Type B pancreatic cell (in vitro differentiated cells): ENCODE data around the gene DCAF4. TPM values are rescaled to one million over a fixed set of nuclear protein-coding genes. Genes with fewer than 3 reads are reported as not detected.

Source experiments
- DNase-seq: peaks from one replicate; pipeline ENCODE4 v3.0.0; 2021; ENCODE audit warnings: mixed read lengths; ENCODE audit not compliant: unreplicated experiment; ENCODE audit errors: extremely low spot score
- H3K27ac Mint-ChIP-seq: 2 replicates; pipeline ENCODE4 v1.8.0; 2021; ENCODE audit warnings: mild to moderate bottlenecking, mixed read lengths
- H3K27me3 Mint-ChIP-seq: 2 replicates; pipeline ENCODE4 v1.8.0; 2021; ENCODE audit warnings: mixed read lengths
- H3K36me3 Mint-ChIP-seq: 2 replicates; pipeline ENCODE4 v1.8.0; 2021; ENCODE audit warnings: mixed read lengths
- H3K4me1 Mint-ChIP-seq: one replicate; pipeline ENCODE4 v1.8.0; 2021; ENCODE audit warnings: mixed read lengths; ENCODE audit not compliant: unreplicated experiment
- H3K4me3 Mint-ChIP-seq: 2 replicates; pipeline ENCODE4 v1.8.0; 2021; ENCODE audit warnings: mild to moderate bottlenecking, mixed read lengths
- H3K9me3 Mint-ChIP-seq: 2 replicates; pipeline ENCODE4 v1.8.0; 2021; ENCODE audit warnings: mixed read lengths
- total RNA-seq: library from RNA; stranded (reverse); gene quantifications from 2 replicates; pipeline ENCODE4 v1.2.1, GENCODE V29; 2021; ENCODE audit warnings: low replicate concordance
- TF ChIP-seq, protein P1 (sequence below): fragments of 200-600 bp; sonication (generic); conservative IDR thresholded peaks from 2 replicates; pipeline ENCODE4 v1.5.0; 2021; ENCODE audit warnings: antibody characterized with exemption, mild to moderate bottlenecking

Gene DCAF4
- total RNA-seq, 1 donor from 2014 or later = 17.9 TPM

DNA sequence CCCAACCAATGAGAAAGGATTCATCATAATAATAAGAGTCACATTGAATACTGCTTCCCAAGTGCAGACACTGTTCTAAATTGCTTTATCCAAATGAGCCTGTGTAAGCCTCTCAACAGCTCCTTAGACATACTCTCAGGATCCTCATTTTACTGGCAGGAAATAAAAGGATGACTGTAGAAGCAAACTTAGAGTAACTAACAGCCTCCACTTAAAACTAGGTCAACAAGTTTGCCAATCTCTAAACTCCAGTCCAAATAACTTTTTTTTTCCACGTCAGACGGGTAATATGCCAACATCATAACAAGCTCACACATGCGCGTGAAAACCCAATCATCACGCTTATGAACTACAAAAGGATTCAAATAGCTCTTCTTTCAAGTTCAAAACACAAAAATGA lies 17.1 kb upstream of the DCAF4 start:
- peaks cover 17% of the 10 kb centered on the region for H3K4me1 Mint-ChIP-seq
- TF ChIP-seq, protein P1, sequence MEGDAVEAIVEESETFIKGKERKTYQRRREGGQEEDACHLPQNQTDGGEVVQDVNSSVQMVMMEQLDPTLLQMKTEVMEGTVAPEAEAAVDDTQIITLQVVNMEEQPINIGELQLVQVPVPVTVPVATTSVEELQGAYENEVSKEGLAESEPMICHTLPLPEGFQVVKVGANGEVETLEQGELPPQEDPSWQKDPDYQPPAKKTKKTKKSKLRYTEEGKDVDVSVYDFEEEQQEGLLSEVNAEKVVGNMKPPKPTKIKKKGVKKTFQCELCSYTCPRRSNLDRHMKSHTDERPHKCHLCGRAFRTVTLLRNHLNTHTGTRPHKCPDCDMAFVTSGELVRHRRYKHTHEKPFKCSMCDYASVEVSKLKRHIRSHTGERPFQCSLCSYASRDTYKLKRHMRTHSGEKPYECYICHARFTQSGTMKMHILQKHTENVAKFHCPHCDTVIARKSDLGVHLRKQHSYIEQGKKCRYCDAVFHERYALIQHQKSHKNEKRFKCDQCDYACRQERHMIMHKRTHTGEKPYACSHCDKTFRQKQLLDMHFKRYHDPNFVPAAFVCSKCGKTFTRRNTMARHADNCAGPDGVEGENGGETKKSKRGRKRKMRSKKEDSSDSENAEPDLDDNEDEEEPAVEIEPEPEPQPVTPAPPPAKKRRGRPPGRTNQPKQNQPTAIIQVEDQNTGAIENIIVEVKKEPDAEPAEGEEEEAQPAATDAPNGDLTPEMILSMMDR = no peak
- H3K9me3 Mint-ChIP-seq = no peaks in the 10 kb centered on the region
- H3K27ac Mint-ChIP-seq = no peak overlapping the region
- H3K27me3 Mint-ChIP-seq = peaks cover 10% of the 10 kb centered on the region
- no peaks in the 10 kb centered on the region for H3K36me3 Mint-ChIP-seq
- no peak for DNase-seq
- no peak overlapping the region for H3K4me3 Mint-ChIP-seq

DNA sequence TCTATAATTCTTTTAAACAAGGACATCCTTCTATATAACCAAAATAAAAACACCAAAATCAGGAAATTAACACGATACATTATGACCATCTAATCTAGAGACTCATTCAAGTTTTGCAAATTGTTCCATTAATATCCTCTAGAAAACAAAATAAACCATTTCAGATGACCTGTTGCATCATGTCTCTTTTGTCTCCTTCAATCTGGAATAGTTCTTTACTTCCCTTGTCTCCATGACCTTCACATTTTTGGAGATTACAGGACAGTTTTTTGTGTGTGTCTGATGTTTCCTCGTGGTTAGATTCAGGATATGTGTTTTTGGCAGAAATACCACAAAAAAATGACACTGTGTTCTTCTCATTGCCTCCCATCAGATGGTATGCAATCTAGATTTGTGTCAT lies 12.5 kb upstream of the DCAF4 start:
- Mint-ChIP-seq H3K27me3 (peaks cover 12% of the 10 kb centered on the region), H3K9me3 (no peaks in the 10 kb centered on the region), H3K36me3 (no peaks in the 10 kb centered on the region), H3K27ac (no peak overlapping the region), H3K4me1 (peaks cover 12% of the 10 kb centered on the region), H3K4me3 (no peak overlapping the region)
- DNase-seq = no peak
- TF ChIP-seq, protein P1 = no peak

DNA sequence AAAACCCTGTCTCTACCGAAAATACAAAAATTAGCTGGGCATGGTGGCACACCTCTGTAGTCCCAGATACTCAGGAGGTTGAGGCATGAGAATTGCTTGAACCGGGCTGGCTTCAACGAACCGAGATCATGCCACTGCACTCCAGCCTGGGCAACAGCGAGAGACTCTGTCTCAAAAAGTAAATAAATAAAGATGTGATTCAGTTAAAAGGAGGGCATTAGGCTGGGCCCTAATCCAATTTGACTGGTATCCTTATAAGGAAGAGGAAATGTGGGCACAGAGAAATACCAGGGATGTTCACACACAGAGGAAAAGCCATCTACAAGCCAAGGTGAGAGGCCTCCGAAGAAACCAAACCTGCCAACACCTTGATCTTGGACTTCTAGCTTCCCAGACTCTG lies 10.1 kb upstream of the DCAF4 start:
- Mint-ChIP-seq H3K27me3 (peaks cover 22% of the 10 kb centered on the region), H3K27ac (no peak overlapping the region), H3K9me3 (no peaks in the 10 kb centered on the region), H3K4me1 (peaks cover 6% of the 10 kb centered on the region), H3K36me3 (no peaks in the 10 kb centered on the region), H3K4me3 (no peak overlapping the region)
- TF ChIP-seq, protein P1 = no peak
- DNase-seq = no peak

DNA sequence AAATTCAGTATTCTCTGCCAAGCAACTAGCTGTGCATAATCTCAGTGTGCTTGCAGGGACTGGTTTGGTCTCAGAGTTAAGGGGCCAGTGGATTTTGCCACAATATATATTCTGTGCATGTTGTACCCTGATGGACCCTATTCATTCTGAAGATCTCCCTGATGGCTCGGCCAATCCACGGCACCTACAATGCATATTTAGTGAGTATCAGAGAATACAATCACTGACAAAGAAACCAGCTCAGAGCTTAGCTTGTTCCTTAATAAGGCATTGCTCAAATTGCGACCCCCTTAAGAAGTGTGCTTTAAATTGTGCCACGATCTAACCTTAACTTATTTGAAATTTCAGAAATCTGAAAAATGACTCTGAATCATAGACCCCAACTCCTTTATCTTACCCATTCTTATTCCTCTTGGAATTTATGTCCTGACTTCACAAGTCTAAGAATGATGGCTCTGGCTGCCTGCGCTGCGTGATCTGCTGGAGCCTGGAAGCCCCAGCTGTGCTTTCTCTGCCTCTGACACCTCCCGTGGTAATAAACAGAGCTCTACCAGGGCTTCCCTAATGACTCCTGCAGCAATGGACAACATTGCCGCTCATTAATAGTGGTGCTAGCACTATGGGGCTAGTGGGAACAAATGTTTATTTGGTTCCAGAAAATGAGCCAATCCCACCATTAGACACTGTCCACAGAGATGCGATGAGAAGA lies 9.0 kb upstream of the DCAF4 start:
- TF ChIP-seq, protein P1 = no peak
- Mint-ChIP-seq H3K4me1 (peaks cover 6% of the 10 kb centered on the region), H3K4me3 (no peak overlapping the region), H3K27me3 (peaks cover 22% of the 10 kb centered on the region), H3K36me3 (no peaks in the 10 kb centered on the region), H3K27ac (no peak overlapping the region), H3K9me3 (no peaks in the 10 kb centered on the region)
- DNase-seq = no peak

DNA sequence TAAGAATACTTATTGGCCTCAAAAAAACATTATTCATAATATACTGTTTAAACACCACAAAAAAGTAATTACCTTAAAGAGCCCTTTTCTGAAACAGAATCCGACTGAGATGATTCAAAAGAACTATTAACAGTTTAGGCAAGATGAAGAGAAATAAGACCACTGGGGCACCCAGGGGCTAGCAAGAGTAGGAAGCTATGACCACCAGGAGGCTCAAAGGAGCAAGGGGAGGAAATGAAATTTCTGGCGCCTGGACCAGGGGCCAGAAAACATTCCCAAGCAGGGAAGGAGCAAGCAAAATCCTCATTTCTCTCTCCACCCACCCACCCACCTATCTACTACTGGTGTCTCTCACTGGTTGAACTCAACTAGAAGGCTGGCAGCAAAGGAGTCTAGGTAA lies 6.3 kb upstream of the DCAF4 start:
- DNase-seq = no peak
- Mint-ChIP-seq H3K9me3 (no peaks in the 10 kb centered on the region), H3K36me3 (no peaks in the 10 kb centered on the region), H3K4me1 (peaks cover 6% of the 10 kb centered on the region), H3K4me3 (no peak overlapping the region), H3K27me3 (peaks cover 24% of the 10 kb centered on the region), H3K27ac (no peak overlapping the region)
- TF ChIP-seq, protein P1 = peak; percentile 45
